Mucosa of descending colon (tissue), 3 donors: Measurements from ENCODE around the gene NR3C1. TPM values are rescaled to one million over a fixed set of nuclear protein-coding genes. Genes with fewer than 3 reads are reported as not detected.
A peak's percentile ranks its signal among the peaks of the same experiment; 100 is the strongest.

Experiments used
- ATAC-seq: fragments of 200-7000 bp; cut with Tn5 transposase; one replicate; pipeline ENCODE4 v1.9.1; 2020; ENCODE audit warnings: mild to moderate bottlenecking, moderate library complexity
- DNase-seq, 3 donors: peaks; one replicate each; pipeline ENCODE4 v3.0.0-alpha.2; 2020
- H3K36me3 ChIP-seq: fragments of 200-600 bp; one replicate; pipeline ENCODE4 v1.8.0; 2021; ENCODE audit warnings: low read depth, mild to moderate bottlenecking
- H3K4me1 ChIP-seq: fragments of 200-600 bp; one replicate; pipeline ENCODE4 v1.8.0; 2021; ENCODE audit warnings: low read depth, mild to moderate bottlenecking
- H3K4me3 ChIP-seq: fragments of 200-600 bp; one replicate; pipeline ENCODE4 v1.8.0; 2021; ENCODE audit warnings: mild to moderate bottlenecking
- H3K9me3 ChIP-seq: fragments of 200-600 bp; one replicate; pipeline ENCODE4 v1.8.0; 2021; ENCODE audit warnings: mild to moderate bottlenecking
- intact Hi-C, 2 donors: fragments of 100-400 bp; cut with DNase I in 1 of 2; cut with micrococcal nuclease in 1 of 2; formaldehyde crosslinking; loops; one replicate each; pipeline versions ENCODE4 v1.11.0 to v1.11.1; 2022; cut with DNase I, micrococcal nuclease
- long read RNA-seq, 2 donors: library from polyadenylated mRNA; unstranded; transcript quantifications; one replicate each; pipeline ENCODE4 v2.0.0, GENCODE V29; 2019 to 2021
- total RNA-seq, 3 donors: library from RNA; stranded (reverse); fragmentation: NEBNext Ultra II Directional in 2 of 3; extraction: Animal tissue kit (Norgen Biotek cat#: 25700) in 2 of 3; gene quantifications; one replicate each; pipeline versions ENCODE4 v1.2.1 to v1.2.4, GENCODE V29; 2021 to 2023
- TF ChIP-seq, protein P1 (sequence below): fragments of 200-600 bp; IDR thresholded peaks from one replicate; pipeline ENCODE4 v1.8.0; 2022; ENCODE audit warnings: antibody characterized with exemption, mild to moderate bottlenecking
- donor health status: DM: no; HTN: no; CAD: no; lungs with moderate emphysema.
- donor health status: DM: no; HTN: no; CAD: no.
- donor health status: DM: no; HTN: yes; CAD: no.

NR3C1 gene
- total RNA-seq, result 10 to 100 TPM; 25.6 to 59.0 (median 27.7) TPM
- long read RNA-seq, donor 1, full-length matches to known transcripts, result 50 of 77 reads
- long read RNA-seq, donor 1, partial matches to known transcripts, result 20 of 77 reads
- long read RNA-seq, donor 1, other reads (novel, unspliced or antisense), result 7 of 77 reads
- long read RNA-seq, donor 2, partial matches to known transcripts, result 6 of 9 reads
- long read RNA-seq, donor 2, other reads (novel, unspliced or antisense), result 2 of 9 reads

DNA sequence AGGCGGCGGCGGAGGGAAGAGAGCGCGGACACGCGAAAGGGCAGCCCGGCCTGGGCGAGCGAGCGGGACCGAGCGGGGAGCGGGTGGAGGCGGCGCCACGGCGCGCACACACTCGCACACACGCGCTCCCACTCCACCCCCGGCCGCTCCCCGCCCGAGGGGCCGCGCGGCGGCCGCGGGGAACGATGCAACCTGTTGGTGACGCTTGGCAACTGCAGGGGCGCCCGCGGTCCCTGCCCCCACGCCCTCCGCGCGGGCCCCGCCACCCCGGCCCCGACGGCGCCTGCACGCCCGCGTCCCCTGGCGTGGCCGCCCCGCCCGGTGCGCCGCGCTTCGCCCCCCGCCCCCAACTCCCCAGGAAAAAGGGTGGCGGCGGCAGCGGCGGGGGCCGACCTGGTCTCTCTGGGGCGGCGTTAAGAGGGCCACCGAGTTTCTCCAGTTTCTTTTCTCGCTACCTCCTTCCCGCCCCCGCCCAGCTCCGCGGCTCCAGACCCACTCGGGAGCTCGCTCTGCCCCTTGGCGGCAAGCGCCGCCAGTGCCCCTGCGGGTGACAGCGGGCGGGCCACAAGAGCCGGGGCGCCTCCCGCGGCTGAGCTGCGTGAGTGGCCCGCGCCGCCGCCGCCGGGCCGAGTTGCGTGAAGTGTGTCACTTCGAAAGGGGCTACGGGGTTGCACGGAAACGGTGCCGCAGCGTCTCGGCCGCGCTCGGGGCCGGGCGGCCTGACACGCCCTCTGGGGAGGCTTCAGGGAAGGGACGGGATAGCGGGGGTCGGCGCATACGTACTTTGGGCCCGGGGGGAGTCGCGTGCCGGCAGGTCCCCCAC is at the start of gene NR3C1:
TSS of gene NR3C1 (minus strand) at position 94 of the 823 bp plus-strand sequence. CDS start 2,847 bp downstream, outside the sequence.
- TF ChIP-seq, protein P1, sequence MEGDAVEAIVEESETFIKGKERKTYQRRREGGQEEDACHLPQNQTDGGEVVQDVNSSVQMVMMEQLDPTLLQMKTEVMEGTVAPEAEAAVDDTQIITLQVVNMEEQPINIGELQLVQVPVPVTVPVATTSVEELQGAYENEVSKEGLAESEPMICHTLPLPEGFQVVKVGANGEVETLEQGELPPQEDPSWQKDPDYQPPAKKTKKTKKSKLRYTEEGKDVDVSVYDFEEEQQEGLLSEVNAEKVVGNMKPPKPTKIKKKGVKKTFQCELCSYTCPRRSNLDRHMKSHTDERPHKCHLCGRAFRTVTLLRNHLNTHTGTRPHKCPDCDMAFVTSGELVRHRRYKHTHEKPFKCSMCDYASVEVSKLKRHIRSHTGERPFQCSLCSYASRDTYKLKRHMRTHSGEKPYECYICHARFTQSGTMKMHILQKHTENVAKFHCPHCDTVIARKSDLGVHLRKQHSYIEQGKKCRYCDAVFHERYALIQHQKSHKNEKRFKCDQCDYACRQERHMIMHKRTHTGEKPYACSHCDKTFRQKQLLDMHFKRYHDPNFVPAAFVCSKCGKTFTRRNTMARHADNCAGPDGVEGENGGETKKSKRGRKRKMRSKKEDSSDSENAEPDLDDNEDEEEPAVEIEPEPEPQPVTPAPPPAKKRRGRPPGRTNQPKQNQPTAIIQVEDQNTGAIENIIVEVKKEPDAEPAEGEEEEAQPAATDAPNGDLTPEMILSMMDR, result peak; percentile 67
- peak; percentile 79 to 92 (median 89) for DNase-seq
- Histone ChIP-seq H3K4me3 (peak within 1 kb of the TSS; percentile 50), H3K36me3 (no peaks in the 10 kb centered on the region), H3K4me1 (peaks cover 9% of the 10 kb centered on the region), H3K9me3 (no peaks in the 10 kb centered on the region)
- ATAC-seq, result peak; percentile 84
- intact Hi-C loops, result loop anchor here (10.0 kb wide), 2 partner anchors 421 to 479 kb away; no protein-coding TSS in a partner anchor

DNA sequence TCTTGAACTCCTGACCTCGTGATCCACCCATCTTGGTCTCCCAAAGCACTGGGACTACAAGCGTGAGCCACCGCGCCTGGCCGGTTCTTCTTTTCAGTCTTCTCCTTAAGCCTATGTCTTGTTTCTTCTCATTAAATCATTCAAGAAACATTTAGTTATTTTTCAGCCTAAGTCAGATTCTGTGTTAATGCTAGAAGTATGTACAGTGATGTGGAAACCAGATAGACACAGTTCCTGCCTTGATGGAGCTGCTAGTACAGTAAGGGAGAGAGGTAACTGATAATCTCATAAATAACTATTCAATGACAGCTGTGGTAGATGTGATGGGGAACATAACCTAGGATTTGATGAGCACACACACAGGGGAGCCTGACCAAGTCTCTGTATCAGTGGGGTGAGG is 46.3 kb upstream of the NR3C1 start:
- H3K36me3 ChIP-seq, result no peaks in the 10 kb centered on the region
- ATAC-seq (no peak), DNase-seq (no peak)
- no peak overlapping the region for H3K4me3 ChIP-seq
- intact Hi-C loops, result no loop called here
- H3K9me3 ChIP-seq, result no peaks in the 10 kb centered on the region
- H3K4me1 ChIP-seq, result no peaks in the 10 kb centered on the region
- TF ChIP-seq, protein P1, result no peak

DNA sequence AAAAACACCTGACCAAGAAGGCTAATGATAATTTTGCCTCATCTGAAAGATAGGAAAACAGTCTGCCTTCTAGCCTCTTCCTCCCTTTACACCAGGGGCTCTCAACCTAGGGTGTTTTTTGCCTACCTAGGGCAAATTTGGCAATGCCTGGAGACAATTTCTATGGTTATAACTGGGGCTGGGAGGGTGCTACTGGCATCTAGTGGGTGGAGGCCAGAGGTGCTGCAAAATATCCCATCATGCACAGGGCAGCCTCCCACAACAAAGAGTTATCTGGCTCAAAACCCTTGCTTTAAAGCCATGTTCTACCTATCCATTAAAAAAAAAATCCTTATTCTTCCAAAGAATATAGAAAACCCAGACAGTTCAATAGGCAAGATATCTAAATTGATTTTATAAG is 45.0 kb upstream of the NR3C1 start:
- TF ChIP-seq, protein P1, result no peak
- Histone ChIP-seq H3K4me3 (no peak overlapping the region), H3K36me3 (no peaks in the 10 kb centered on the region), H3K9me3 (no peaks in the 10 kb centered on the region), H3K4me1 (no peaks in the 10 kb centered on the region)
- no peak for DNase-seq
- intact Hi-C loops, result no loop called here
- ATAC-seq, result no peak

DNA sequence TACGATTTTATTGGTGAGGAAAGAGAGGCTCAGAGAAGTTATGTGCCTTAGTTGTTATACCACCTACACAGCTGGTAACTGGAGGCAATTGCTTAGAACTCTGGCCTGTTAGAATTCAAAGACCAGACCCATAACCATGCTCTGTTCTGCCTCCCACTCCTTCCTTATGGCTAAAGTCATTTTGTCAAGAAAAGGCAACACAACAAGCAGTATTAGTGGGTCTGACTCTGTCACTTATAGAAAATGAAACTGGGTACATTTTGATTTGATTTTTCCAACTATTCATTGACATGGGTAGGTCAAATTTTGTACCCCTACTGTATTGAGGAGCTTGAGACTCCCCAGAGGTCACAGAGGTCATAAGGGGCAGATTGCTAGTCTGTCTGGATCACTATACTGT is 44.5 kb upstream of the NR3C1 start:
- intact Hi-C loops, result no loop called here
- no peak for DNase-seq
- no peak for ATAC-seq
- Histone ChIP-seq H3K4me3 (no peak overlapping the region), H3K4me1 (no peaks in the 10 kb centered on the region), H3K36me3 (no peaks in the 10 kb centered on the region), H3K9me3 (no peaks in the 10 kb centered on the region)
- TF ChIP-seq, protein P1, result no peak

DNA sequence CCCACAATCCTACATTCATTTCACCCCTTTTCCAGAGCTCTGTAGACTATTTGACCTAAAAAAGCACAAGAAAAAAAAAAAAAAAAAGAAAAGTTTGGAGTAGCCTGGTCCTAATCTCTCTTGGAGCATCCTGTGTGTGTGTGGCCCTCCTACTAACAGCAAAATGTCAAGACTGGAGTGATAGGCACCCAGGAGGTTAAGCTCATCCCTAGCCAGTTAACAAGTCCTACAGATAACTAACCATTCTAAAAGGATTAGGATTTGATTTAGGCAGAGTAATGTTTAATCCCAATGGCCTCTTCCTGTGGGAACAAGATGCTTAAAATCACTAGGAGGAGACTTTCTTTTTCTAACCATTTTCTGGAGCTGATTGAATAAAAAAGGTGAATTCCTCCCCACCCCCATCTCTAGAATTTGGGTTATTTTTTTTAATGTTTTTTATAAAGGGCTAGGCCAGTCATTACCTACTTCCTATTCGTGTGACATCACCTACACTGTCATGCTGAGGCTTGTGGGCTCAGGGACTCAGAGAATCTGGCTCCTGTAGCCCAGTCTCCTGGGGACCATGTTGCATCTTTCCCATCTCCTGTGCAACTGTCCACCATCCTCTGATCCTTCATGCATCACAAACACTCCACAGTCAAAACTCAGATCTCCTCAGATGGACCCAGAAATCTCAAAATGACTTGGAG is 43.2 kb upstream of the NR3C1 start:
- Histone ChIP-seq H3K9me3 (no peaks in the 10 kb centered on the region), H3K4me3 (no peak overlapping the region), H3K36me3 (no peaks in the 10 kb centered on the region), H3K4me1 (no peaks in the 10 kb centered on the region)
- intact Hi-C loops, result no loop called here
- DNase-seq (no peak), ATAC-seq (no peak)
- TF ChIP-seq, protein P1, result no peak
